ENCODE results near the gene LRCH1.

The LRCH1 gene

GRCh38 chr13:46562152-46562551 is 9.2 kb downstream of the LRCH1 start:
- no peak for DNase-seq (ENCODE audit: low read depth, low spot score)

GRCh38 chr13:46562581-46562980 is 9.6 kb downstream of the LRCH1 start:
- no peak for DNase-seq (ENCODE audit: low read depth, low spot score)

- no peak for DNase-seq (ENCODE audit: low read depth, low spot score)
These were observed 13.1 kb downstream of the LRCH1 start for GRCh38 chr13:46565808-46566750.

- DNase-seq (ENCODE audit: low read depth, low spot score), result no peak
These were observed 14.7 kb downstream of the LRCH1 start for GRCh38 chr13:46567671-46568070.

GRCh38 chr13:46569456-46569855 is 16.5 kb downstream of the LRCH1 start:
- DNase-seq (ENCODE audit: low read depth, low spot score), result no peak

- no peak for DNase-seq (ENCODE audit: low read depth, low spot score)
These were observed 17.3 kb downstream of the LRCH1 start for GRCh38 chr13:46570273-46570672.

GRCh38 chr13:46571189-46571908 is 18.4 kb downstream of the LRCH1 start:
- no peak for DNase-seq (ENCODE audit: low read depth, low spot score)

- no peak for DNase-seq (ENCODE audit: low read depth, low spot score)
These were observed 19.1 kb downstream of the LRCH1 start for GRCh38 chr13:46571909-46572595.

- no peak for DNase-seq (ENCODE audit: low read depth, low spot score)
These were observed 19.9 kb downstream of the LRCH1 start for GRCh38 chr13:46572752-46573431.

GRCh38 chr13:46575301-46575771 is 22.4 kb downstream of the LRCH1 start:
- no peak for DNase-seq (ENCODE audit: low read depth, low spot score)

- DNase-seq (ENCODE audit: low read depth, low spot score), result no peak
These were observed 22.9 kb downstream of the LRCH1 start for GRCh38 chr13:46575818-46576221.

GRCh38 chr13:46576762-46577161 is 23.8 kb downstream of the LRCH1 start:
- DNase-seq (ENCODE audit: low read depth, low spot score), result no peak

GRCh38 chr13:46577696-46578589 is 25.0 kb downstream of the LRCH1 start:
- no peak for DNase-seq (ENCODE audit: low read depth, low spot score)

- no peak for DNase-seq (ENCODE audit: low read depth, low spot score)
These were observed 25.6 kb downstream of the LRCH1 start for GRCh38 chr13:46578590-46578975.

- DNase-seq (ENCODE audit: low read depth, low spot score), result no peak
These were observed 27.4 kb downstream of the LRCH1 start for GRCh38 chr13:46580362-46580839.

- no peak for DNase-seq (ENCODE audit: low read depth, low spot score)
These were observed 29.2 kb downstream of the LRCH1 start for GRCh38 chr13:46582190-46582589.

GRCh38 chr13:46586751-46587514 is 34.0 kb downstream of the LRCH1 start:
- no peak for DNase-seq (ENCODE audit: low read depth, low spot score)

- DNase-seq (ENCODE audit: low read depth, low spot score), result no peak
These were observed 34.9 kb downstream of the LRCH1 start for GRCh38 chr13:46587807-46588418.

GRCh38 chr13:46592385-46592784 is 39.4 kb downstream of the LRCH1 start:
- no peak for DNase-seq (ENCODE audit: low read depth, low spot score)
